ENCODE data around the gene RAB11FIP3. TPM values are rescaled to one million over a fixed set of nuclear protein-coding genes. Genes with fewer than 3 reads are reported as not detected.

Gene RAB11FIP3
- total and polyA plus RNA-seq, 2 experiments from 2014 or later, result 1.2 to 27.8 TPM

DNA sequence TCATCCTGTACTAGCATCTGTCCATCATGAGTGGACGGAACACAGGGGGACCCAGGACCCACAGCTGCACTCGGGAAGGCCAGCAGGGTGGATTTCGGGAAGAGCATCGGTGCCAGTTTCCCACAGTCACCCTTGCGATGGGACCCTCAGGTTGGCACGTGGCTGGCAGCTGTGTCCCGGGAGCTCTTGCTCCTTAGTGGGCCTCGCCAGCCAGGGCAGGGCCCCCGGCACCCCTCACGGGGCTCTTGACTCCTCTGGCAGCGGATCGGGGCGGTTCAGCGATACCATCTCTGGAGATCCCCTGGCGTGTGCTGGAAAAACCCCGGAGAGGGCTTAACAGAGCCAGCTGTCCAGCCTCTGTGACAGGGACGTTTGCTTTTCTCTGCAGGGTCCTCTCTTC lies 111.3 kb downstream of the RAB11FIP3 start:
- TF ChIP-seq EZH2 (IDR thresholded peaks at IDR 0.05; ENCODE audit: insufficient read depth, poor library complexity, severe bottlenecking) (no peak), EZH2phosphoT487 (IDR thresholded peaks at IDR 0.05; ENCODE audit: insufficient read depth, low read depth) (no peak)
- no peak overlapping the region for H2AFZ ChIP-seq
- no peak overlapping the region for H3K4me2 ChIP-seq (ENCODE audit: unreplicated experiment)
- H3K27me3 ChIP-seq (replicated peaks; ENCODE audit: insufficient read depth), result no peaks in the 10 kb centered on the region
- H3F3A ChIP-seq (ENCODE audit: insufficient read depth), result no peaks in the 10 kb centered on the region
- no peak overlapping the region for H3K27ac ChIP-seq
- no peaks in the 10 kb centered on the region for H3K9me2 ChIP-seq (ENCODE audit: insufficient read depth)
- no peaks in the 10 kb centered on the region for H4K20me1 ChIP-seq (ENCODE audit: insufficient read depth)
- no peak overlapping the region for H3K9ac ChIP-seq
- in situ Hi-C loops (cut with MboI), result no loop called here
- H3K36me3 ChIP-seq (ENCODE audit: low read depth), result no peaks in the 10 kb centered on the region
- WGBS, 2 experiments (ENCODE audit: low coverage in 1 of 2, low lambda C conversion rate in 2 of 2, missing lambda C conversion rate in 2 of 2), result 84 to 89% methylated on average over 17 of the region's 17 CpGs
- H3K4me1 ChIP-seq (ENCODE audit: insufficient read depth), result peaks cover 7% of the 10 kb centered on the region
- no peaks in the 10 kb centered on the region for H3K9me3 ChIP-seq (ENCODE audit: low read depth)
- no peak overlapping the region for H3K4me3 ChIP-seq
- H3K79me2 ChIP-seq (ENCODE audit: insufficient read depth), result peaks cover 100% of the 10 kb centered on the region
- DNase-seq, result no peak

DNA sequence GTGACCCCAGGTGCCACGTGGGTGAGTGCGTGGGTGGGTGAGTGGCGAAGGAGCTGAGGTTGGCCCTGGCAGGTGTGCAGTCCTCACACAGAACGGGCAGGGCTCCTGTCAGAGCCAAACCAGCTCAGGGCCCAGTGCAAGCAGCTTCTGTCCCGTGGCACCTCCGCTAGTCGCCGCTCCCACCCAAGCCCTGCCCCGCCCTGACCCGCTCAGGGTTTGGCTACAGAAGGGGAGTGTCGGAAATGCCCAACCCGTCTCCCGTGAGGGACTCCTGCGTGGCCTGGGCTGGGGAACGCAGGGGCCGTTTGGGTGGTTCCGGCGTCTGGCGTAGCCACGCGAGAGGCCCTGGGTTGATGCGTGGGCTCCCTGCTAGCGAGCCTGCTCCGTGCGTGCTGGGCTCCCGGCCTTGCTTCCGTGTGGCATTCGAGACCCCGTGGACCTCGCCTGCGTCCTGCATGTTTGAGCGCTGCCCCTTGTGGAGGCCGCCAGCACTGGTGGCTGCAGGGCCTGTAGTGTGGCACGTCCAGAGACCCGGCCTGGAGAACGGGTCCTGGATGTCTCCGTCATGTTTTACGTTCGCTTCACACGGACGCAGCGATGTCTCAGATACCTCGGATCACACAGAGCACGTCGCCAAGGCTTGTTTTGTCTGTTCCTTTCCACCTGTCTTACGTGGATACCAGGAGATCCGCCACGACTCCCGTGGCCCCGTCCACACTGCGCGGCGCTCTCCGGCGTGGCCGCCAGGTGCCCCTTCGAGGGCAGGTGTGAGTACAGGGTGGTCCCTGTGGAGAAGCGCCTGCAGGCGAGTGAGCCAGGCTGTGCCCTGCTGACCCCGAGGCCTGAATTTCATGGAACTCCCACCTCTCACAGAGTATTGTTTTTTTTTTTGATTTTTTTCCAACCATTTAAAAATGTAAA lies 112.2 kb downstream of the RAB11FIP3 start:
- no peak for DNase-seq
- no peak overlapping the region for H2AFZ ChIP-seq
- in situ Hi-C loops (cut with MboI), result no loop called here
- no peak overlapping the region for H3K4me2 ChIP-seq (ENCODE audit: unreplicated experiment)
- no peaks in the 10 kb centered on the region for H4K20me1 ChIP-seq (ENCODE audit: insufficient read depth)
- peaks cover 7% of the 10 kb centered on the region for H3K4me1 ChIP-seq (ENCODE audit: insufficient read depth)
- no peak overlapping the region for H3K27ac ChIP-seq
- no peaks in the 10 kb centered on the region for H3K27me3 ChIP-seq (replicated peaks; ENCODE audit: insufficient read depth)
- 97% methylated on average over 60 of the region's 60 CpGs for WGBS, 2 experiments (ENCODE audit: low coverage in 1 of 2, low lambda C conversion rate in 2 of 2, missing lambda C conversion rate in 2 of 2)
- H3K36me3 ChIP-seq (ENCODE audit: low read depth), result no peaks in the 10 kb centered on the region
- no peak for TF ChIP-seq EZH2phosphoT487 (IDR thresholded peaks at IDR 0.05; ENCODE audit: insufficient read depth, low read depth)
- TF ChIP-seq EZH2 (IDR thresholded peaks at IDR 0.05; ENCODE audit: insufficient read depth, poor library complexity, severe bottlenecking), result no peak
- no peaks in the 10 kb centered on the region for H3F3A ChIP-seq (ENCODE audit: insufficient read depth)
- H3K9ac ChIP-seq, result no peak overlapping the region
- no peak overlapping the region for H3K4me3 ChIP-seq
- peaks cover 100% of the 10 kb centered on the region for H3K79me2 ChIP-seq (ENCODE audit: insufficient read depth)
- H3K9me3 ChIP-seq (ENCODE audit: low read depth), result no peaks in the 10 kb centered on the region
- no peaks in the 10 kb centered on the region for H3K9me2 ChIP-seq (ENCODE audit: insufficient read depth)

GRCh38 chr16:539901-540530 lies 114.6 kb downstream of the RAB11FIP3 start:
- WGBS, 2 experiments (ENCODE audit: low coverage in 1 of 2, low lambda C conversion rate in 2 of 2, missing lambda C conversion rate in 2 of 2), result 87 to 89% methylated on average over 22 to 34 of the region's 34 CpGs
- no peaks in the 10 kb centered on the region for H3K9me3 ChIP-seq (ENCODE audit: low read depth)
- no peak overlapping the region for H3K4me3 ChIP-seq
- in situ Hi-C loops (cut with MboI), result no loop called here
- H3K27ac ChIP-seq, result no peak overlapping the region
- TF ChIP-seq EZH2phosphoT487 (IDR thresholded peaks at IDR 0.05; ENCODE audit: insufficient read depth, low read depth), result no peak
- H3K27me3 ChIP-seq (replicated peaks; ENCODE audit: insufficient read depth), result no peaks in the 10 kb centered on the region
- no peak overlapping the region for H3K4me2 ChIP-seq (ENCODE audit: unreplicated experiment)
- H3K79me2 ChIP-seq (ENCODE audit: insufficient read depth), result peaks cover 97% of the 10 kb centered on the region
- DNase-seq, result peak; percentile 31
- no peaks in the 10 kb centered on the region for H3K9me2 ChIP-seq (ENCODE audit: insufficient read depth)
- H3F3A ChIP-seq (ENCODE audit: insufficient read depth), result no peaks in the 10 kb centered on the region
- H2AFZ ChIP-seq, result no peak overlapping the region
- no peak overlapping the region for H3K9ac ChIP-seq
- H4K20me1 ChIP-seq (ENCODE audit: insufficient read depth), result no peaks in the 10 kb centered on the region
- no peaks in the 10 kb centered on the region for H3K36me3 ChIP-seq (ENCODE audit: low read depth)
- peaks cover 4% of the 10 kb centered on the region for H3K4me1 ChIP-seq (ENCODE audit: insufficient read depth)

DNA sequence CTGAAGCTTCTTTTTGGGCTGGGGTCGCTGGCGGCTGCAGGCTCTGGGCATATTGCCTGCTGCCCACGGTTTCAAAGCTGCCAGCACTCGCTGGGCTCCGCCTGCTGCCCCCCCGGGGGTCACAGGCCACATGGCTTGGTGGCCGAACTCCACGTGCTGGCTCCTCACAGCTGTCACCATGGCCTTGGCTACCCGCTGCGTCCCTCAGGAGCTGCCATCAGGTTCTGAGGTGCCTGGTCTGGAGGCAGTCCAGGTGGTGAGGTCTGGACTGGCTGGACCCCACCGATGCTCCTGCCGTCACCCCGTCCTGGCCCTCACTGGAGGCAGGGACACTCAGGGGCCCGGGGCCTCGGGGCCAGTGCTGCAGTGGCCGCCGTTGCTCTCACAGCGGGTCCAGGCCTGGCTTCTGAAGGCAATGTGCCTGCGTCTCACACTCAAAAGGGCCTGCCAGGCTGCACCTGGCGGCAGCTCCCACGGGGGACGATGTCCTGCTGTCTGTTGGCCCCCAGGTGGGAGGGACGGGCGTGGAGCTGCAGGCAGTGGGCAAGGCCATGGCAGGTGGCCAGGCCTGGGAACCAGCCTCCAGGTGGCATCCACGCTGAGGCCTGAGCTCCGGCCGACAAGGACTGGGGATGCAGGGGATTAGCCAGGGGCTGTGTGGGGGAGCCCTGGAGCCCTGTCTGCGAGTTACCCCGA lies 115.3 kb downstream of the RAB11FIP3 start:
- Histone ChIP-seq H3K27me3 (replicated peaks; ENCODE audit: insufficient read depth) (no peaks in the 10 kb centered on the region), H3K4me3 (no peak overlapping the region), H4K20me1 (ENCODE audit: insufficient read depth) (no peaks in the 10 kb centered on the region), H3K9me3 (ENCODE audit: low read depth) (no peaks in the 10 kb centered on the region), H3K36me3 (ENCODE audit: low read depth) (no peaks in the 10 kb centered on the region), H3K79me2 (ENCODE audit: insufficient read depth) (peaks cover 97% of the 10 kb centered on the region), H3K4me1 (ENCODE audit: insufficient read depth) (no peaks in the 10 kb centered on the region), H3K27ac (no peak overlapping the region), H3K9me2 (ENCODE audit: insufficient read depth) (no peaks in the 10 kb centered on the region), H3F3A (ENCODE audit: insufficient read depth) (no peaks in the 10 kb centered on the region), H2AFZ (no peak overlapping the region), H3K9ac (no peak overlapping the region), H3K4me2 (ENCODE audit: unreplicated experiment) (no peak overlapping the region)
- TF ChIP-seq EZH2 (IDR thresholded peaks at IDR 0.05; ENCODE audit: insufficient read depth, poor library complexity, severe bottlenecking) (no peak), EZH2phosphoT487 (IDR thresholded peaks at IDR 0.05; ENCODE audit: insufficient read depth, low read depth) (no peak)
- in situ Hi-C loops (cut with MboI), result no loop called here
- WGBS, 2 experiments (ENCODE audit: low coverage in 1 of 2, low lambda C conversion rate in 2 of 2, missing lambda C conversion rate in 2 of 2), result 93 to 96% methylated on average over 23 to 29 of the region's 29 CpGs
- DNase-seq, result no peak

All from GM23248 (cell line).